ENCODE measurements around the gene NKAIN2.

GRCh38 chr6:123802351-123802696, 1.3 kb upstream of the NKAIN2 start:
- no peak for TF ChIP-seq CTCF (optimal IDR thresholded peaks at IDR 0.05 in 1 of 3, IDR thresholded peaks at IDR 0.05 in 1 of 3, conservative IDR thresholded peaks at IDR 0.05 in 1 of 3; ENCODE audit: extremely low read depth in 1 of 3, insufficient read depth in 2 of 3, low read length in 3 of 3)
- TF ChIP-seq EZH2 (IDR thresholded peaks at IDR 0.05; ENCODE audit: low read length): no peak
